Activated T-helper 1 cell treated with anti-CD3 and anti-CD28 coated beads, Interleukin-2, amount 50 U/mL, for 16 hours (primary cell): Measurements from ENCODE around the gene CLDN22.

Experiments
- DNase-seq, 2 donors: peaks; one replicate each; pipeline ENCODE4 v3.0.0-alpha.2; 2020; ENCODE audit warnings: low read depth in 1 of 2, low spot score in 1 of 2

CLDN22 gene

DNA sequence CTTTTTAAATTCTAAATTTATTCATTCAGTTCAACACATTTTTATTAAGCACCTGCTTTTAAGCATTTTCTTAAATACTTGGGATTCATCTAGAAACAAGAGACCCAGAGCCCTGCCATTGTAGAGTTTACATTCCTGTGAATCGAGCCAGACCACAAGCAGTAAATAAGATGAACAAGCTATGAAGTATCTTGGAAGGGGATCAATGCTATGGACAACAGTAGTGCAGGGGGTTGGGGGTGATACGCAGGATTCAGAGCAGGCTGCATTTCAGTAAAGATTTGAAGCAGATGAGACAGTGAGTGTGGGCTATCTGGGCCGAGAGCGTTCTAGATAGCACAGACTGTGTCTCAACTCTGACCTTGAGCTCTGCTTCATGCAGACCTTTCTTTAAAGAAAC lies 35.1 kb downstream of the CLDN22 start:
- DNase-seq = no peak

DNA sequence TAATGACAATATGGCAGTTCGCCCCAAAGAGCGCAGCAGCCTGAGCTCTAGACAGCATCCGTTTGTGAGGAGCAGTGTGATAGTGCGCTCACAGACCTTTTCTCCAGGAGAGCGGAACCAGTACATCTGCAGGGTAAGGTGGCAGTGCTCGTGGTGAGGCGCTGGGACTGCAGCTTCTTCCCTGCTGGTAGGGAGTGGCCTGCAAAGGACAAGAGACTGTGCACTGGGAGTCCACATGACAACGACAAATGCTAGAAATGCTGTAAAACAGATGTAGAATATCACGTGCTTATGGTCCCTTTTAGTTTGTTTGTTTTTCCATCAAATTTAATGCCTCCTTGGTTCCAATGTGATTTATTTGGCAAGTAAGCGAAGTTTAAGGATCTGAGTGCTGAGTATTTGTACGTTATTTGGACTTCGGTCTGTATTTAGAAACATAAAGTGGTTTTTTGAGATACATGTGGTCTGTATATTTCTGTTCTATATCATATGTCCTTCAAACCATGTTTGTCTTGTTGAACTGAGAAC lies 35.8 kb downstream of the CLDN22 start:
- no peak for DNase-seq

DNA sequence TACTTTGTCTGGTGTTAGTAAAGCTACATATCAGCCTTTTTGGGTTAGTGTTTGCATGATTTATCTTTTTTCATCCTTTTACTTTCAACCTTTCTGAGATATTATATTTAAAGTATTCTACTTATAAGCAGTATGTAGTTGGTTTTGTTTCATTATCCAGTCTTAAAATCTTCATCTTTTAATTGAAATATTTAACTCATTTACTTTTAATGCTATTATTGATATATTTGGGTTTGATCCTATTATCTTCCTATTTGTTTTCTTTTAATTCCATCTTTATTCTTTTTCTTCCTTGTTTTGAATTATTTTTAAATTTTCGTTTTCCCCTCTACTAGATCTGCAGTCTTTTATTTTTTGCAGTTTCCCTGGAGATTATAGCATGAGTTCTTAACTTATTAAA lies 44.0 kb downstream of the CLDN22 start:
- DNase-seq = no peak

DNA sequence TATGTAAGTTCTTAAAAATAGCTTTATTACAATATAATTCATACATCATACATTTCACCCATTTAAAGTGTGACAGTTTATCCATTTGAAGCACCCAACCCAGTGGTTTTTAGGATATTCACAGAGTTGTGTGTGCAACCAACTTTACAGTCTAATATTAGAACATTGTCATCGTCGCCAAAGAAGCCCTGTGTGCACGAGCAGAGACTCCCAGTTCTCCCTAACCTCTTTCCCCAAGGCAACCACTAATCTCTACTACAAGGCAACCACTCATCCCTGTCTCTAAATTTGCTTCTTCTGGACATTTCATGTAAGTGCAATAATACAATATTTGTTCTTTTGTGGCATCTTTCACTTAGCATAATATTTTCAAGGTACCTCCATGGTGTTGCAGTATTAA lies 47.7 kb downstream of the CLDN22 start:
- DNase-seq = no peak

GRCh38 chr4:183268556-183268955 lies 51.5 kb downstream of the CLDN22 start:
- no peak for DNase-seq
